K562 (cell line): ENCODE data around the gene TMEM164. TPM values are rescaled to one million over a fixed set of nuclear protein-coding genes. Genes with fewer than 3 reads are reported as not detected.
A peak's percentile ranks its signal among the peaks of the same experiment; 100 is the strongest.

Experiments
- ATAC-seq: fragments of 200-7000 bp; cut with Tn5 transposase; 3 replicates; pipeline ENCODE4 v1.9.1; 2020; ENCODE audit warnings: moderate library complexity
- BruUV-seq: library from RNA; stranded (reverse); fragments of 400-500 nt; replicated peaks from 2 replicates; lab custom pipeline; 2021; lab: Mats Ljungman, UMichigan
- CTCF ChIA-PET: fragments of 300-600 bp; formaldehyde crosslinking; extraction: SDS; loops from one replicate; lab custom pipeline; 2021; ENCODE audit warnings: low intra/inter-chr PET ratio; lab: Yijun Ruan, JAX
- POLR2A ChIA-PET: fragments of 300-600, 350-650 bp; sonication (Branson Sonifier 250); formaldehyde crosslinking; extraction: SDS; loops from one replicate; lab custom pipeline; 2021; ENCODE audit warnings: antibody characterized with exemption, inconsistent platforms; lab: Yijun Ruan, JAX
- DNase-seq, 4 experiments: peaks; one replicate each; pipeline versions ENCODE4 v3.0.0 to v3.0.0-alpha.2; 2011 to 2018; ENCODE audit warnings: low spot score in 3 of 4, mixed read lengths in 3 of 4; ENCODE audit errors: extremely low read depth in 1 of 4
- FAIRE-seq: peaks from 2 replicates; lab custom pipeline; 2011; peaks lifted over from hg19 to GRCh38; lab: Jason Lieb, UNC
- H2AFZ ChIP-seq: 2 replicates; pipeline ENCODE4 v1.6.0; 2011; ENCODE audit warnings: low read depth, low read length, control low read depth, inconsistent platforms
- H3K27ac ChIP-seq: fragments of 200-600 bp; 3 replicates; pipeline ENCODE4 v1.8.0; 2011; ENCODE audit warnings: low read depth, mild to moderate bottlenecking, control low read depth, inconsistent platforms, low read length, moderate library complexity, mixed read lengths; ENCODE audit errors: extremely low read depth
- H3K27me3 ChIP-seq, 2 experiments: fragments of 300-600 bp in 1 of 2; 2 replicates in 1 of 2; 3 replicates in 1 of 2; pipeline versions ENCODE4 v1.6.0 to v1.8.0; 2011; ENCODE audit warnings: inconsistent platforms in 2 of 2, low read length in 2 of 2, mild to moderate bottlenecking in 1 of 2, mixed read lengths in 1 of 2, moderate library complexity in 1 of 2; ENCODE audit not compliant: control insufficient read depth in 2 of 2, insufficient read depth in 2 of 2
- H3K36me3 ChIP-seq: fragments of 300-600 bp; 3 replicates; pipeline ENCODE4 v1.8.0; 2011; ENCODE audit warnings: mild to moderate bottlenecking, low read length, inconsistent platforms; ENCODE audit not compliant: control insufficient read depth, insufficient read depth
- H3K4me1 ChIP-seq, 2 experiments: fragments of 200-600 bp in 1 of 2; replicated peaks in 1 of 2; 2 replicates in 1 of 2; 3 replicates in 1 of 2; pipeline versions ENCODE4 v1.5.1 to v1.8.0; 2011; ENCODE audit warnings: inconsistent platforms in 2 of 2, low read length in 2 of 2, mild to moderate bottlenecking in 1 of 2, mixed read lengths in 1 of 2, moderate library complexity in 1 of 2; ENCODE audit not compliant: control insufficient read depth in 2 of 2, insufficient read depth in 2 of 2
- H3K4me2 ChIP-seq: 2 replicates; pipeline ENCODE4 v1.6.1; 2011; ENCODE audit warnings: low read length, control low read depth, inconsistent platforms, mixed read lengths; ENCODE audit not compliant: insufficient read depth
- H3K4me3 ChIP-seq: fragments of 200-600 bp; sonication (generic), shearing (Covaris generic); 2 replicates; pipeline ENCODE4 v1.5.1; 2016; ENCODE audit warnings: control low read depth, inconsistent platforms
- H3K79me2 ChIP-seq: fragments of 200-600 bp; 3 replicates; pipeline ENCODE4 v1.8.0; 2011; ENCODE audit warnings: low read length, inconsistent platforms; ENCODE audit not compliant: control insufficient read depth, insufficient read depth
- H3K9ac ChIP-seq, 2 experiments: 2 replicates each; pipeline versions ENCODE4 v1.6.0 to v1.6.1; 2011; ENCODE audit warnings: low read depth in 2 of 2, low read length in 2 of 2, control low read depth in 1 of 2, inconsistent platforms in 1 of 2, mild to moderate bottlenecking in 1 of 2, mixed read lengths in 1 of 2; ENCODE audit not compliant: insufficient read depth in 1 of 2
- H3K9me1 ChIP-seq: one replicate; pipeline ENCODE4 v1.6.0; 2011; ENCODE audit warnings: inconsistent platforms, mild to moderate bottlenecking, low read length, moderate library complexity; ENCODE audit not compliant: control insufficient read depth, insufficient read depth
- H3K9me3 ChIP-seq: replicated peaks from 2 replicates; pipeline ENCODE4 v1.5.1; 2011; ENCODE audit warnings: low read depth, low read length, inconsistent platforms; ENCODE audit not compliant: control insufficient read depth, insufficient read depth
- H4K20me1 ChIP-seq: replicated peaks from 2 replicates; pipeline ENCODE4 v1.6.1; 2011; ENCODE audit warnings: low read length, inconsistent platforms, mixed read lengths; ENCODE audit not compliant: control insufficient read depth, insufficient read depth
- ASH1L ChIP-seq: fragments of 450-650 bp; IDR thresholded peaks from 2 replicates; pipeline ENCODE4 v1.6.1; 2018; ENCODE audit warnings: borderline replicate concordance, mild to moderate bottlenecking, low read depth; ENCODE audit not compliant: partially characterized antibody
- CBFA2T2 ChIP-seq: fragments of 450-650 bp; conservative IDR thresholded peaks from 2 replicates; pipeline ENCODE4 v1.6.1; 2017; ENCODE audit warnings: mild to moderate bottlenecking
- E2F5 ChIP-seq: sonication (generic); formaldehyde crosslinking; IDR thresholded peaks from 2 replicates; pipeline ENCODE4 v1.8.0; 2022; ENCODE audit warnings: mild to moderate bottlenecking, missing genetic modification reagents
- GTF2A2 ChIP-seq: IDR thresholded peaks from 2 replicates; pipeline ENCODE4 v1.6.1; 2016; ENCODE audit warnings: mild to moderate bottlenecking, missing genetic modification characterization, missing compliant biosample characterization
- IFI16 ChIP-seq: fragments of 250-450 bp; sonication (Bioruptor Pico); IDR thresholded peaks from 2 replicates; pipeline ENCODE4 v2.1.2; 2022; ENCODE audit warnings: mild to moderate bottlenecking, inconsistent platforms
- PML ChIP-seq: IDR thresholded peaks from 2 replicates; pipeline ENCODE4 v1.6.1; 2012; ENCODE audit warnings: low read length, inconsistent platforms
- SMARCA4 ChIP-seq: fragments of 450-650 bp; IDR thresholded peaks from 2 replicates; pipeline ENCODE4 v1.6.1; 2016
- SMARCC2 ChIP-seq: fragments of 450-650 bp; IDR thresholded peaks from 2 replicates; pipeline ENCODE4 v1.6.1; 2017; ENCODE audit warnings: antibody characterized with exemption, moderate library complexity, mild to moderate bottlenecking, low read depth
- TCF7 ChIP-seq: sonication (generic); IDR thresholded peaks from 2 replicates; pipeline ENCODE4 v1.6.1; 2016; ENCODE audit warnings: antibody characterized with exemption, borderline replicate concordance
- ZNF277 ChIP-seq: fragments of 250-450 bp; sonication (Bioruptor Pico); IDR thresholded peaks from 2 replicates; pipeline ENCODE4 v1.8.0; 2022; ENCODE audit warnings: inconsistent platforms, mild to moderate bottlenecking, moderate library complexity, borderline replicate concordance
- ZNF41 ChIP-seq: fragments of 250-450 bp; sonication (Bioruptor Pico); conservative IDR thresholded peaks from 2 replicates; pipeline ENCODE4 v1.4.0; 2020; ENCODE audit warnings: mild to moderate bottlenecking
- ZNF668 ChIP-seq: fragments of 250-450 bp; sonication (Bioruptor Pico); IDR thresholded peaks from 2 replicates; pipeline ENCODE4 v1.8.0; 2022; ENCODE audit warnings: mild to moderate bottlenecking, inconsistent platforms
- WGBS: fragments of 100-300 bp; shearing (Covaris generic); methylation state at CpG from one replicate; pipeline ENCODE4 v1.1.6; 2016; ENCODE audit warnings: low coverage, mixed read lengths; ENCODE audit not compliant: insufficient coverage; ENCODE audit errors: missing lambda C conversion rate; 5-methylcytosine and 5-hydroxymethylcytosine counted together
- in situ Hi-C: fragments of 300-500 bp; cut with MboI; formaldehyde crosslinking; loops from 4 replicates; pipeline ENCODE4 v1.15.0; 2018; ENCODE audit warnings: inconsistent platforms, mixed read lengths
- intact Hi-C: fragments of 100-400 bp; cut with micrococcal nuclease; formaldehyde crosslinking; loops from 2 replicates; pipeline ENCODE4 v1.14.2; 2022
- polyA plus RNA-seq, 8 experiments: library from polyadenylated mRNA; depleted of rRNA in 4 of 8; stranded (reverse) in 5 of 8; unstranded in 3 of 8; fragments of >200 nt; fragmentation: Nextera tagmentation in 2 of 8; fragmentation: Illumina TruSeq in 1 of 8; extraction: Ambion mirVana in 2 of 8; extraction: Trizol in 1 of 8; gene quantifications; 2 replicates each; pipeline versions ENCODE4 v1.2.1 to v1.2.3, GENCODE V29; 2011 to 2014; ENCODE audit warnings: inconsistent platforms in 1 of 8, missing spikeins in 1 of 8
- total RNA-seq, 7 experiments: library from RNA; depleted of rRNA in 6 of 7; stranded (reverse); fragments of >200 nt in 6 of 7; fragmentation: Illumina TruSeq in 2 of 7; extraction: Trizol in 2 of 7; gene quantifications; 2 replicates each; pipeline versions ENCODE4 v1.2.1 to v1.2.3, GENCODE V29; 2011 to 2021; ENCODE audit warnings: low replicate concordance in 1 of 7
- TF ChIP-seq, protein P1 (sequence below), 2 experiments: IDR thresholded peaks in 1 of 2; conservative IDR thresholded peaks in 1 of 2; 2 replicates each; pipeline ENCODE4 v1.6.1; 2016; ENCODE audit warnings: low read depth in 2 of 2, mild to moderate bottlenecking in 1 of 2, missing compliant biosample characterization in 1 of 2, missing genetic modification characterization in 1 of 2, moderate library complexity in 1 of 2
- TF ChIP-seq, protein P2 (sequence below): fragments of 250-450 bp; sonication (Bioruptor Pico); IDR thresholded peaks from 2 replicates; pipeline ENCODE4 v1.4.0; 2020

Gene TMEM164
- total and polyA plus RNA-seq, 9 of the 15 experiments (the other 6 are each of a cell fraction or from before 2014, with no cell fraction given), result 2.4 to 57.3 (median 23.1) TPM

- TF ChIP-seq, protein P1, sequence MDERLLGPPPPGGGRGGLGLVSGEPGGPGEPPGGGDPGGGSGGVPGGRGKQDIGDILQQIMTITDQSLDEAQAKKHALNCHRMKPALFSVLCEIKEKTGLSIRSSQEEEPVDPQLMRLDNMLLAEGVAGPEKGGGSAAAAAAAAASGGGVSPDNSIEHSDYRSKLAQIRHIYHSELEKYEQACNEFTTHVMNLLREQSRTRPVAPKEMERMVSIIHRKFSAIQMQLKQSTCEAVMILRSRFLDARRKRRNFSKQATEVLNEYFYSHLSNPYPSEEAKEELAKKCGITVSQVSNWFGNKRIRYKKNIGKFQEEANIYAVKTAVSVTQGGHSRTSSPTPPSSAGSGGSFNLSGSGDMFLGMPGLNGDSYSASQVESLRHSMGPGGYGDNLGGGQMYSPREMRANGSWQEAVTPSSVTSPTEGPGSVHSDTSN (CRISPR knock-in tag; IDR thresholded peaks at IDR 0.05; ENCODE audit: low read depth), result no peak
- TF ChIP-seq, protein P1 (tag; conservative IDR thresholded peaks at IDR 0.05; ENCODE audit: low read depth), result peak; percentile 80
- 0 out of 2 replicates have a peak, but pooled peaks have one; percentile 9 for TF ChIP-seq CBFA2T2
Measured at GRCh38 chrX:110224926-110225617, 222.2 kb downstream of the TMEM164 start (continued).

- H3K27ac ChIP-seq, result no peak overlapping the region
- no peak overlapping the region for H3K4me3 ChIP-seq
- no peaks in the 10 kb centered on the region for H4K20me1 ChIP-seq
- ChIA-PET CTCF (no interaction called here), POLR2A (interaction anchor here (0.6 kb wide), 1 partner anchor 51 kb away, joined by 3 read pairs; no protein-coding TSS in a partner anchor)
- H3K9ac ChIP-seq, result no peak overlapping the region
- in situ Hi-C loops (no loop called here), intact Hi-C loops (loop anchor here (5.0 kb wide), 1 partner anchor 90 kb away; the partner anchor contains the start of gene AMMECR1)
- DNase-seq, result no peak
- FAIRE-seq, result no peak
- H3K9me1 ChIP-seq, result no peaks in the 10 kb centered on the region
- H3K79me2 ChIP-seq, result peaks cover 52% of the 10 kb centered on the region
- no TSS peak for BruUV-seq
- no peak overlapping the region for H2AFZ ChIP-seq
- no peaks in the 10 kb centered on the region; the same call in 2 of the 3 replicates for H3K36me3 ChIP-seq
- no peaks in the 10 kb centered on the region for H3K9me3 ChIP-seq
- ATAC-seq, result no peak
- 86% methylated on average over 1 of the region's 2 CpGs for WGBS
- H3K4me2 ChIP-seq, result no peak overlapping the region
- H3K27me3 ChIP-seq, result no peaks in the 10 kb centered on the region
- peaks cover 0 to 11% of the 10 kb centered on the region in 2 experiments; a peak in 3 of 5 replicates for H3K4me1 ChIP-seq
- TF ChIP-seq SMARCA4 (no peak), PML (no peak), ZNF277 (CRISPR knock-in tag) (no peak), SMARCC2 (no peak), ASH1L (no peak), ZNF668 (CRISPR knock-in tag) (no peak), GTF2A2 (tag) (no peak), TCF7 (no peak), IFI16 (CRISPR knock-in tag) (no peak), ZNF41 (no peak), E2F5 (CRISPR knock-in tag) (no peak)
- TF ChIP-seq, protein P2, sequence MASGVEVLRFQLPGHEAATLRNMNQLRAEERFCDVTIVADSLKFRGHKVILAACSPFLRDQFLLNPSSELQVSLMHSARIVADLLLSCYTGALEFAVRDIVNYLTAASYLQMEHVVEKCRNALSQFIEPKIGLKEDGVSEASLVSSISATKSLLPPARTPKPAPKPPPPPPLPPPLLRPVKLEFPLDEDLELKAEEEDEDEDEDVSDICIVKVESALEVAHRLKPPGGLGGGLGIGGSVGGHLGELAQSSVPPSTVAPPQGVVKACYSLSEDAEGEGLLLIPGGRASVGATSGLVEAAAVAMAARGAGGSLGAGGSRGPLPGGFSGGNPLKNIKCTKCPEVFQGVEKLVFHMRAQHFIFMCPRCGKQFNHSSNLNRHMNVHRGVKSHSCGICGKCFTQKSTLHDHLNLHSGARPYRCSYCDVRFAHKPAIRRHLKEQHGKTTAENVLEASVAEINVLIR (CRISPR knock-in tag), result no peak
Measured at GRCh38 chrX:110226931-110227330, 224.0 kb downstream of the TMEM164 start.
